ENCODE measurements around the gene TSPO.
A peak's percentile ranks its signal among the peaks of the same experiment; 100 is the strongest.

DNA sequence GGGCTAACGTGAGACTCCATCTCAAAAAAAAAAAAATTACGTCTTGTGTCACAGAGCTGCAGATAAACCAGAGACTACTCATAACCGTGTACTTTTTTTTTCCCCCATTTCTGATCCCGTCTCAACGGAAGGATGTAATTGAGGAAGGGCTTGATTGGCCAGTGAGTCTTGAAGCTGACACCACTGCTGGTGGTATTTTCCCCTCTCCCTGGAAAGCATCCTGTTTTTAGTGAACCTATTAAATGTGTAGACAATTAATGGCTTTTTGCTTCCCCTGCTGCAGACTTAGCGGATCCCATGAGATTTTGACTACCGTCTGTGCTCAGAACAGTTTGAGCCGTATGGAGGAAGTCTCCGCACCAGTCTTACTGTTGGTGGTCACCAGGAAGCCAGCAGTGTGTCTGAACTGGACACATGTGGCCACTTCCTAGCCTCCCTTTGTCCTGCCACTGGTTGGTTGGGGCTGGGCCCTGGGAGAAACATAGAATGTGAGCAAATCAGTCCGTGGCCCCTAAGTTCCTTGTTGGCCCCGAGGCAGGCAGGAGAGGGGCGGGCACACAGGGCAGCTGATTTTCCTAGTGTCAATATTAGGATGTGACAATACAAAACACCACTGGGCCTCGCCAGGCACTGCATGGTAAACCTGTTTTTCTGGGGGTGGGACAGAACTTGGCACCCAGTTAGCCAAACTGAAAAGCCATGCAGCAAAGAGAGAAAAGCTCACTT, 37.7 kb upstream of the TSPO start:
- TF ChIP-seq POLR2AphosphoS5 (IDR thresholded peaks at IDR 0.05) = peak in 1 of 3 donors; percentile 71
- TF ChIP-seq, protein P1, sequence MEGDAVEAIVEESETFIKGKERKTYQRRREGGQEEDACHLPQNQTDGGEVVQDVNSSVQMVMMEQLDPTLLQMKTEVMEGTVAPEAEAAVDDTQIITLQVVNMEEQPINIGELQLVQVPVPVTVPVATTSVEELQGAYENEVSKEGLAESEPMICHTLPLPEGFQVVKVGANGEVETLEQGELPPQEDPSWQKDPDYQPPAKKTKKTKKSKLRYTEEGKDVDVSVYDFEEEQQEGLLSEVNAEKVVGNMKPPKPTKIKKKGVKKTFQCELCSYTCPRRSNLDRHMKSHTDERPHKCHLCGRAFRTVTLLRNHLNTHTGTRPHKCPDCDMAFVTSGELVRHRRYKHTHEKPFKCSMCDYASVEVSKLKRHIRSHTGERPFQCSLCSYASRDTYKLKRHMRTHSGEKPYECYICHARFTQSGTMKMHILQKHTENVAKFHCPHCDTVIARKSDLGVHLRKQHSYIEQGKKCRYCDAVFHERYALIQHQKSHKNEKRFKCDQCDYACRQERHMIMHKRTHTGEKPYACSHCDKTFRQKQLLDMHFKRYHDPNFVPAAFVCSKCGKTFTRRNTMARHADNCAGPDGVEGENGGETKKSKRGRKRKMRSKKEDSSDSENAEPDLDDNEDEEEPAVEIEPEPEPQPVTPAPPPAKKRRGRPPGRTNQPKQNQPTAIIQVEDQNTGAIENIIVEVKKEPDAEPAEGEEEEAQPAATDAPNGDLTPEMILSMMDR (IDR thresholded peaks at IDR 0.05) = no peak
